SIG-M5 treated with dmso at 0.1 percent for 504 hours (cell line): Measurements from ENCODE around the gene CAP1.
"Not testable (repeated sequence)": the region's sequence is repeated elsewhere in the genome, so short reads cannot be mapped to it uniquely, and the experiment has no call there.

Experiments used
- DNase-seq: peaks from one replicate; lab custom pipeline; 2025; ENCODE audit not compliant: unreplicated experiment; lab: John Stamatoyannopoulos, UW

CAP1 gene

GRCh38 chr1:40030528-40031135 is 9.9 kb upstream of the CAP1 start:
- DNase-seq, result no peak

GRCh38 chr1:40032240-40032891 is 8.2 kb upstream of the CAP1 start:
- DNase-seq, result peak; percentile 54

- peak; percentile 32 for DNase-seq
Observed at GRCh38 chr1:40034869-40035268, 5.7 kb upstream of the CAP1 start.

GRCh38 chr1:40036574-40036973 is 4.0 kb upstream of the CAP1 start:
- no peak for DNase-seq

- DNase-seq, result not testable (repeated sequence)
Observed at GRCh38 chr1:40037254-40037653, 3.3 kb upstream of the CAP1 start.

- DNase-seq, result peak; percentile 41
Observed at GRCh38 chr1:40038697-40039096, 1.8 kb upstream of the CAP1 start.

- peak; percentile 82 for DNase-seq
Observed at GRCh38 chr1:40039245-40039756, 1.2 kb upstream of the CAP1 start.

GRCh38 chr1:40039757-40040510 is 595 bp upstream of the CAP1 start:
- DNase-seq, result peak; percentile 90

GRCh38 chr1:40041466-40041838 is 923 bp downstream of the CAP1 start:
- DNase-seq, result no peak

GRCh38 chr1:40042341-40042740 is 1.8 kb downstream of the CAP1 start:
- no peak for DNase-seq

- DNase-seq, result no peak
Observed at GRCh38 chr1:40044110-40044509, 3.6 kb downstream of the CAP1 start.

- DNase-seq, result no peak
Observed at GRCh38 chr1:40045182-40045581, 4.7 kb downstream of the CAP1 start.

GRCh38 chr1:40045766-40046165 is 5.2 kb downstream of the CAP1 start:
- DNase-seq, result no peak

- no peak for DNase-seq
Observed at GRCh38 chr1:40047276-40047675, 6.7 kb downstream of the CAP1 start.

GRCh38 chr1:40047769-40048168 is 7.2 kb downstream of the CAP1 start:
- DNase-seq, result no peak

GRCh38 chr1:40049725-40050124 is 9.2 kb downstream of the CAP1 start:
- DNase-seq, result no peak

GRCh38 chr1:40050863-40051262 is 10.3 kb downstream of the CAP1 start:
- peak; percentile 73 for DNase-seq

- no peak for DNase-seq
Observed at GRCh38 chr1:40053138-40053887, 12.8 kb downstream of the CAP1 start.

GRCh38 chr1:40056519-40057309 is 16.2 kb downstream of the CAP1 start:
- no peak for DNase-seq

- DNase-seq, result no peak
Observed at GRCh38 chr1:40057310-40058030, 16.9 kb downstream of the CAP1 start.
